ENCODE results near the gene AGXT. TPM values are rescaled to one million over a fixed set of nuclear protein-coding genes. Genes with fewer than 3 reads are reported as not detected.

Gene AGXT
- total and polyA plus RNA-seq, 4 donors: 0.05 to 0.61 (median 0.16) TPM; not detected in 1

GRCh38 chr2:240917684-240918257, 49.1 kb downstream of the AGXT start:
- Histone ChIP-seq H3K27ac (ENCODE audit: low read depth in 1 of 2, low read length in 1 of 2) (no peak overlapping the region), H3K4me1 (ENCODE audit: control insufficient read depth in 5 of 5, insufficient read depth in 5 of 5, low read length in 5 of 5) (peaks cover 0 to 61% (median 21%) of the 10 kb centered on the region in 5 donors), H3K9ac (ENCODE audit: insufficient read depth in 1 of 2, low read length in 2 of 2) (no peak overlapping the region), H3K4me3 (no peak overlapping the region), H3K9me3 (ENCODE audit: control insufficient read depth in 4 of 4, insufficient read depth in 3 of 4, low read length in 3 of 4) (no peaks in the 10 kb centered on the region), H3K27me3 (ENCODE audit: control insufficient read depth in 3 of 3, insufficient read depth in 3 of 3, low read length in 2 of 3) (no peaks in the 10 kb centered on the region), H3K36me3 (ENCODE audit: control insufficient read depth in 4 of 4, insufficient read depth in 4 of 4, low read length in 4 of 4) (no peaks in the 10 kb centered on the region)
- ATAC-seq (ENCODE audit: insufficient read depth, low FRiP score) (no peak), DNase-seq (peak; percentile 73 to 80 (median 79))
- 90% methylated on average over 10 of the region's 10 CpGs for WGBS, 2 donors
- TF ChIP-seq CTCF (IDR thresholded peaks at IDR 0.05; ENCODE audit: control extremely low read depth, extremely low read depth): no peak

- peak in 1 of 3 donors; percentile 13 for DNase-seq
- ATAC-seq (ENCODE audit: insufficient read depth, low FRiP score): no peak
- 91 to 93% methylated on average over 31 to 36 of the region's 36 CpGs for WGBS, 2 donors
- H3K4me1 ChIP-seq (ENCODE audit: control insufficient read depth in 5 of 5, insufficient read depth in 5 of 5, low read length in 5 of 5): peaks cover 0 to 60% (median 18%) of the 10 kb centered on the region in 5 donors
- H3K27ac ChIP-seq (ENCODE audit: low read depth in 1 of 2, low read length in 1 of 2): no peak overlapping the region
- no peak for TF ChIP-seq CTCF (IDR thresholded peaks at IDR 0.05; ENCODE audit: control extremely low read depth, extremely low read depth)
- H3K9me3 ChIP-seq (ENCODE audit: control insufficient read depth in 4 of 4, insufficient read depth in 3 of 4, low read length in 3 of 4): no peaks in the 10 kb centered on the region
- H3K4me3 ChIP-seq: no peak overlapping the region
- H3K9ac ChIP-seq (ENCODE audit: insufficient read depth in 1 of 2, low read length in 2 of 2): peak overlapping the region in 1 of 2 donors; percentile 4
- H3K36me3 ChIP-seq (ENCODE audit: control insufficient read depth in 4 of 4, insufficient read depth in 4 of 4, low read length in 4 of 4): no peaks in the 10 kb centered on the region
- H3K27me3 ChIP-seq (ENCODE audit: control insufficient read depth in 3 of 3, insufficient read depth in 3 of 3, low read length in 2 of 3): no peaks in the 10 kb centered on the region
Observed at GRCh38 chr2:240918258-240919091, 49.9 kb downstream of the AGXT start.

GRCh38 chr2:240919161-240919781, 50.6 kb downstream of the AGXT start:
- Histone ChIP-seq H3K9me3 (ENCODE audit: control insufficient read depth in 4 of 4, insufficient read depth in 3 of 4, low read length in 3 of 4) (no peaks in the 10 kb centered on the region), H3K27ac (ENCODE audit: low read depth in 1 of 2, low read length in 1 of 2) (no peak overlapping the region), H3K36me3 (ENCODE audit: control insufficient read depth in 4 of 4, insufficient read depth in 4 of 4, low read length in 4 of 4) (no peaks in the 10 kb centered on the region), H3K4me1 (ENCODE audit: control insufficient read depth in 5 of 5, insufficient read depth in 5 of 5, low read length in 5 of 5) (peaks cover 0 to 52% (median 12%) of the 10 kb centered on the region in 5 donors), H3K9ac (ENCODE audit: insufficient read depth in 1 of 2, low read length in 2 of 2) (no peak overlapping the region), H3K27me3 (ENCODE audit: control insufficient read depth in 3 of 3, insufficient read depth in 3 of 3, low read length in 2 of 3) (no peaks in the 10 kb centered on the region), H3K4me3 (no peak overlapping the region)
- WGBS, 2 donors: 88 to 89% methylated on average over 19 of the region's 19 CpGs
- TF ChIP-seq CTCF (IDR thresholded peaks at IDR 0.05; ENCODE audit: control extremely low read depth, extremely low read depth): no peak
- ATAC-seq (ENCODE audit: insufficient read depth, low FRiP score) (no peak), DNase-seq (no peak)

Data from lung (tissue), 12 donors.